Small intestine (tissue), 7 donors: ENCODE data around the gene TEX36. TPM values are rescaled to one million over a fixed set of nuclear protein-coding genes. Genes with fewer than 3 reads are reported as not detected.

ENCODE experiments used
- DNase-seq, 2 donors: peaks; one replicate each; pipeline versions ENCODE4 v3.0.0 to v3.0.0-alpha.2; 2013
- FAIRE-seq: peaks from 2 replicates; lab custom pipeline; 2012; peaks lifted over from hg19 to GRCh38; lab: Jason Lieb, UNC
- H3K27ac ChIP-seq, 3 donors: one replicate each; pipeline ENCODE4 v1.5.1; 2013; ENCODE audit warnings: low read length in 2 of 3, mild to moderate bottlenecking in 2 of 3, control low read depth in 1 of 3, inconsistent platforms in 1 of 3, low read depth in 1 of 3, moderate library complexity in 1 of 3
- H3K27me3 ChIP-seq, 3 donors: one replicate each; pipeline ENCODE4 v1.6.1; 2013; ENCODE audit warnings: low read length in 3 of 3, inconsistent platforms in 1 of 3; ENCODE audit not compliant: control insufficient read depth in 3 of 3, insufficient read depth in 3 of 3
- H3K36me3 ChIP-seq, 3 donors: one replicate each; pipeline ENCODE4 v1.6.1; 2013; ENCODE audit warnings: low read length in 3 of 3, inconsistent platforms in 1 of 3, low read depth in 1 of 3, mild to moderate bottlenecking in 1 of 3, moderate library complexity in 1 of 3; ENCODE audit not compliant: control insufficient read depth in 3 of 3, insufficient read depth in 2 of 3
- H3K4me1 ChIP-seq, 3 donors: one replicate each; pipeline ENCODE4 v1.6.1; 2013; ENCODE audit warnings: low read length in 2 of 3, inconsistent platforms in 1 of 3, low read depth in 1 of 3, mild to moderate bottlenecking in 1 of 3, moderate library complexity in 1 of 3; ENCODE audit not compliant: control insufficient read depth in 3 of 3, insufficient read depth in 2 of 3
- H3K4me3 ChIP-seq, 3 donors: one replicate each; pipeline ENCODE4 v1.5.1; 2013; ENCODE audit warnings: low read length in 3 of 3, control low read depth in 1 of 3, inconsistent platforms in 1 of 3, low read depth in 1 of 3, mild to moderate bottlenecking in 1 of 3, moderate library complexity in 1 of 3
- H3K9me3 ChIP-seq, 2 donors: one replicate each; pipeline ENCODE4 v1.6.1; 2013; ENCODE audit warnings: low read depth in 1 of 2, low read length in 1 of 2; ENCODE audit not compliant: control insufficient read depth in 2 of 2, insufficient read depth in 1 of 2
- WGBS, 3 donors: extraction: QIAGEN DNeasy Blood & Tissue Kit; methylation state at CpG; one replicate each; pipeline ENCODE4 v1.1.7; 2013; 5-methylcytosine and 5-hydroxymethylcytosine counted together
- polyA plus RNA-seq, 4 donors: library from polyadenylated mRNA; stranded (reverse) in 3 of 4; unstranded in 1 of 4; fragments of 200-250 nt in 3 of 4; fragments of 120-200 nt in 1 of 4; gene quantifications; one replicate each; pipeline versions ENCODE4 v1.2.1 to v1.2.3, GENCODE V29; 2013
- donor health status: healthy with polysubstance abuse.
- donor health status: control.
- donor health status: control.
- donor health status: Bipolar disorder and iron deficiency.
- donor health status: healthy.

TEX36 gene
- polyA plus RNA-seq, 4 donors: not detected

DNA sequence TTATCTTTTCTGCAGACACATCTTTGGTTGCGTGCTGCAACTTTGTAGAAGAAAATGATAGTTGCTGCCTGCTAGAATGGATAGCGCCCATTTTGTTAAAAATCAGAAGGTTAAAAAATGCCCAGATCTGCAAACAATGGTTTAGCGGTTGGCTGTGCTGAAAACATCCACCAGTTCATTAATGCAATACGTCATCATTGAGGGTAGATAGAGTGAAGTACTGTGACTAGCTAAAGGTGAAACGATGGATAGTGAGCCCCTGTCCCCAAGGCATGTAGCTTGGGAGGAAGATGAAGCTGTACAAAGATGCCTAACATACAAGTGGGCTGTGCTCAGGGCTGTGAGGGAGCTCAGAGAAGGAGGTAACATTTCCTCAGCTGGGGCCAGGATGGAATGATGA lies 48.4 kb downstream of the TEX36 start:
- FAIRE-seq: no peak

DNA sequence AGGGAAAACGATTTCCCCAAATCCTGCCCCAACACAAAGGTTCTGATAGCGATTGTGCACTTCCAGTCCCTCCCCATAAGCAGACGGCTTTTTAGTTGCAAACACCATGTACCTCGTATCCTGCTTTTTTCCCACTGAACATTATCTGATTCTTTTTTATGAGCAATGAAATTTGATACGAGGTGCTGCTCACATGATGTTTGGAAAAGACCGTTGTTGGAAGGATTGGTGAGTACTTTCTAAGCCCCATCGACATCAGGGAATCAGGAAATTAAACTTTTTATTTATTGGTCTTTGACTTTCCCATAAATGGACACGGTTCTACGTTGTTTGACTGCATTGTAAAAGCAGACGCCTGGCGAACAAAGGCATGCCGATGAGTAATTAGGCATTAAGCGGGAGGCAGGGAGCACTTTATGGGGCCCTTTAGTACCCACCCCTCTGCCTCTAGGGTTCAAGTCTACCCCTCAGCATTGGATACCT lies 49.4 kb downstream of the TEX36 start:
- peak in 1 of 2 donors; percentile 7 for DNase-seq
- Histone ChIP-seq H3K36me3 (no peaks in the 10 kb centered on the region), H3K27ac (no peak overlapping the region), H3K27me3 (peaks cover 0 to 7% (median 2%) of the 10 kb centered on the region in 3 donors), H3K4me3 (no peak overlapping the region), H3K4me1 (no peaks in the 10 kb centered on the region), H3K9me3 (no peaks in the 10 kb centered on the region)
- no peak for FAIRE-seq
- WGBS, 3 donors: 22 to 56% (median 43%) methylated on average over 13 of the region's 13 CpGs

More for the DNA sequence above, 48.4 kb downstream of the TEX36 start:
- Histone ChIP-seq H3K4me1 (no peaks in the 10 kb centered on the region), H3K36me3 (no peaks in the 10 kb centered on the region), H3K9me3 (no peaks in the 10 kb centered on the region), H3K4me3 (no peak overlapping the region), H3K27ac (no peak overlapping the region), H3K27me3 (peaks cover 0 to 7% (median 2%) of the 10 kb centered on the region in 3 donors)
- WGBS, 3 donors: 86 to 89% (median 88%) methylated on average over 5 of the region's 5 CpGs
- DNase-seq: no peak

DNA sequence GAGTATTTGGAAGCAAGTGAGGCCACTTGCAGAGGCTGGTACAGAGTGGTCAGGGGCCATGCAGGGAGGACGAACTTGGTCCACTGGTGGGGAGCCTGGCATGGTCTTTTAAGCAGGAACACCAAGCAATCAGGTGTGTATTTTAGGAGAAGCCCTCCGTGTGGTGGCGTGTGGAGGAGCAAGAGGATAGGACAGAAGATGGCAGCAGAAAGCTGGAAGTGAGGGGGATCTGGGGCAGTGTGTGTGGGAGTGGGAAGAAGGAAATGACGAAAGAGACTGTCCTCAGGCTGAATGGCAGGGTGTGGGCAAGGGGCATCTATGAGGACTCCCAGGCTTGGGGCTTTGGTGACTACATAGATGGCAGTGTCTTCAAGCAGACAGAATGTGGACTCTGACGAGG lies 51.2 kb downstream of the TEX36 start:
- Histone ChIP-seq H3K36me3 (no peaks in the 10 kb centered on the region), H3K27ac (no peak overlapping the region), H3K27me3 (peaks cover 0 to 7% (median 2%) of the 10 kb centered on the region in 3 donors), H3K9me3 (no peaks in the 10 kb centered on the region), H3K4me1 (no peaks in the 10 kb centered on the region), H3K4me3 (no peak overlapping the region)
- no peak for DNase-seq
- FAIRE-seq: no peak
- WGBS, 3 donors: 60 to 79% (median 71%) methylated on average over 5 of the region's 5 CpGs

DNA sequence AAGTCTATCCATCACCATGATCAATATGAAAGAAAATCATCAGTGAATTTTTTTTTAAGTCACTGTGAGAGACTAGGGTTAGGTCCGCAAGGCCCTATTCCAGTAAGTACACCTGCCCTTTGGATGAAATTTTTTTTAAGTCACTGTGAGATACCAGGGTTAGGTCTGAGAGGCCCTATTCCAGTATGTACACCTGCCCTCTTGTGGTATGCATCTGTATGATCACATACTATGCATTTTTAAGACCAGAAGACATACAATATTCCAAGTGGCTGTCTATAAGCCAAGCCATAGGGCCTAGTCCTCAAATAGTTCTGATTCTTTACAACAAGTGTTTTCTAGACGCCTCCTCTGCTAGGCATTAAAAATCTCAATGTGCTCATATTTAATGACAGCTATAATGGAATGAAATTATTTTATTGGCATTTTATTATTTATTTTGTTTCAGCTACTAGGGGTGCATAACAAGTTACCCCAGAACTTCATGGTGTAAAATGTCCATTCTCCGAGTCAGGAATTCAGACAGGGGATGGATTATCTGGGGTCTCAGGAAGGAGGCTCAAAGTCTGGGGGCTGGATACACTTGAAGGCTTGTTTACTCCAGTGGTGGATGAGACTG lies 53.1 kb downstream of the TEX36 start:
- DNase-seq (peak; percentile 46 to 54), FAIRE-seq (no peak)
- Histone ChIP-seq H3K9me3 (no peaks in the 10 kb centered on the region), H3K27ac (no peak overlapping the region), H3K4me1 (no peaks in the 10 kb centered on the region), H3K36me3 (no peaks in the 10 kb centered on the region), H3K4me3 (no peak overlapping the region), H3K27me3 (peaks cover 0 to 7% (median 5%) of the 10 kb centered on the region in 3 donors)
- 56 to 80% (median 65%) methylated on average over 3 of the region's 3 CpGs for WGBS, 3 donors

GRCh38 chr10:125628104-125629049 lies 54.6 kb downstream of the TEX36 start:
- DNase-seq (no peak), FAIRE-seq (no peak)
- 63 to 86% (median 81%) methylated on average over 11 of the region's 11 CpGs for WGBS, 3 donors
- H3K27ac ChIP-seq: no peak overlapping the region
- no peaks in the 10 kb centered on the region for H3K9me3 ChIP-seq
- H3K27me3 ChIP-seq: peaks cover 0 to 7% (median 5%) of the 10 kb centered on the region in 3 donors
- no peak overlapping the region for H3K4me3 ChIP-seq
- no peaks in the 10 kb centered on the region for H3K36me3 ChIP-seq
- H3K4me1 ChIP-seq: no peaks in the 10 kb centered on the region

DNA sequence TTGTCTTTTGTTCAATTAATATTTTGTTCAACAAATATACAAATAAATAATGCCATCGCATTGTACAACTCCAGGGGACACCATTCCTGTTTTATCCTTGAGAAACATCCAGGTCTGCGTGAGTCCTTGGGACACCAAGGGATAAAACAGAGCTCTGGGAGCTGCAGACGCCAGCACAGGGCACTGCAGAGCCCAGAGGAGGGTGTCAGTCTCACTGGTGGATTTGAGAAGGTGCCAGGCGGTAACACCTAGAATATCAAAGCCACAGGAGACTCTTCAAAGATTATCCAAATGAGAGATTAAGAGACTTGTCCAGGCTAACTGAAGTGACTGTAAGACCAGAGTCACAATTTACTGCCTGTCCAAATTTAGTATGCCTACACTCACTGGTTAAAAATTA lies 55.3 kb downstream of the TEX36 start:
- peaks cover 0 to 7% (median 5%) of the 10 kb centered on the region in 3 donors for H3K27me3 ChIP-seq
- FAIRE-seq (no peak), DNase-seq (no peak)
- H3K9me3 ChIP-seq: no peaks in the 10 kb centered on the region
- H3K27ac ChIP-seq: no peak overlapping the region
- H3K4me1 ChIP-seq: no peaks in the 10 kb centered on the region
- no peak overlapping the region for H3K4me3 ChIP-seq
- no peaks in the 10 kb centered on the region for H3K36me3 ChIP-seq
- 76 to 83% (median 76%) methylated on average over 4 of the region's 4 CpGs for WGBS, 3 donors

DNA sequence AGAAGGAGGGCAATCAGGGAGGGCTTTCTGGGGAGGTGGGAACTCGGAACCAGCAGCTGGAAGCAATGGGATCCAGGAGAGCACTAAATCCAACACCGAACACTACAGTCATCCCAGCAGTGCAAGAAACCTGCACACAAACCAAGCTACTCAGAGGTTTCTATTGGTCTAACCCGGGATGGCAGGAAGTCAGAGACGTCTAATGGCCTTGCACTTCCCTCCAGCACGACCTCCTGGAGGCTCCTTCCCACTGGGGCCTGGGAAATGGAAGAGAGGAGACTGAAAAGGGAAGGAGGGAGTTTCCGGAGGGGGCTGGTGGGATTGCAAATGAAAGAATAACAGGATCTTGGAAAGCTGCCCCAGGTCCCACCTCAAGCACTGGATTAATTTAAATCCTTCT lies 56.3 kb downstream of the TEX36 start:
- 36 to 43% (median 36%) methylated on average over 6 of the region's 6 CpGs for WGBS, 3 donors
- Histone ChIP-seq H3K9me3 (no peaks in the 10 kb centered on the region), H3K27ac (no peak overlapping the region), H3K4me1 (no peaks in the 10 kb centered on the region), H3K27me3 (peaks cover 0 to 5% (median 4%) of the 10 kb centered on the region in 3 donors), H3K4me3 (no peak overlapping the region), H3K36me3 (no peaks in the 10 kb centered on the region)
- no peak for FAIRE-seq
- DNase-seq: no peak

DNA sequence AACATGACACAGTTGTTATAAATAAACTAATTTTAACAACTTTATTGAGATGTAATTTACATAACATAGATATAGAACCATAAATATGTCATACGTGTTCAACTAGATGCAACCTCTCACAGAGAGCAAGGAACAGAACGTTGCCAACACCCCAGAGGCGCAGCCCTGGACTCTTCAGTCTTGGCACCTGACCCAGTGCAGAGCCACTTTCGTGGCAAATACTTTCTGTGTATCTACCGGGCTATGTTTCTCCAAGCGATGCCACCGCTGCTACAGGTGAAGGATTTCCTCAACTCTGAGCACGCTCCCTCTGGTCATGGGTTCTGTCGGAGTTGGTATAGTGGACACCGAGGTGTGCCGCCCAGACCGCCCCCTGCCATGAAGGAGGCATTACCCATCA lies 57.4 kb downstream of the TEX36 start:
- FAIRE-seq: no peak
- H3K36me3 ChIP-seq: no peaks in the 10 kb centered on the region
- WGBS, 3 donors: 68 to 79% (median 73%) methylated on average over 12 of the region's 12 CpGs
- no peaks in the 10 kb centered on the region for H3K9me3 ChIP-seq
- DNase-seq: no peak
- no peak overlapping the region for H3K27ac ChIP-seq
- H3K4me1 ChIP-seq: no peaks in the 10 kb centered on the region
- H3K4me3 ChIP-seq: no peak overlapping the region
- peaks cover 0 to 5% (median 4%) of the 10 kb centered on the region in 3 donors for H3K27me3 ChIP-seq
